ENCODE measurements around the gene ARHGAP27.

DNA sequence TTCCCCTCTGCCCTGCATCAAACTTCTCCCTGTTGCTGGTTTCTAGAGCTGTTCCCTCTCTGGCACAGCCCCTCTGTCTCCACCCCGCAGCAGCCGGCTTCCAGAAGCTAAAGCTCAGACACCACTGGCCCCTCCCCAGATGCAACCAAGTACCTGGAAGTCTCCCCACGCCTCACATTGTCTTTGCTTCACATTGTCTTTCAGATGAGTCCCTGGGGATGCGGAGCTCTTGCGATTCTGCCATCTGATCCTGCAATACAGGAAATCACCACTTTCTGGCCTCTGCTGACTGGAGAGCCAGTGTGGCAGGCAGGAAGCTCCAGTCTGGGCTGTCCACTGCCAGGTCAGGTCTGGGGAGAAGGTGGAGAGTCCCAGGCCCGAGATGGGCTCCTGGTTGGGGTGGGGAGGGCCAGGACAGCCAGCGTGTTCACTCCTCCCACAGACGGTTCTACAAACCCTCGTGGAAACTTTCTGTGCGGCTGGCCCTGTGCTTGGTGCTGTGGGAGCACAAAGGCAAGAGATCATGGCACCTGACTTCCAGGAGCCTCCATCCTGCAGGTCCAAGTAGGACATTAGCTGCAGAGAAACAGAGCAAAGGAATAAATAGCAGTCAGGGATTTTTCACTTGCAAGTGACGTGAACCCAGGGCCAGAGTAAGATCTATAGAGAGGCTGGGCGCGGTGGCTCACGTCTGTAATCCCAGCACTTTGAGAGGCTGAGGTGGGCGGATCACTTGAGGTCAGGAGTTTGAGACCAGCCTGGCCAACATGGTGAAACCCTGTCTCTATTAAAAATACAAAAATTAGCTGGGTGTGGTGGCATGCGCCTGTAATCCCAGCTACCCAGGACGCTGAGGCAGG, 67.9 kb downstream of the ARHGAP27 start:
- TF ChIP-seq, protein P1, sequence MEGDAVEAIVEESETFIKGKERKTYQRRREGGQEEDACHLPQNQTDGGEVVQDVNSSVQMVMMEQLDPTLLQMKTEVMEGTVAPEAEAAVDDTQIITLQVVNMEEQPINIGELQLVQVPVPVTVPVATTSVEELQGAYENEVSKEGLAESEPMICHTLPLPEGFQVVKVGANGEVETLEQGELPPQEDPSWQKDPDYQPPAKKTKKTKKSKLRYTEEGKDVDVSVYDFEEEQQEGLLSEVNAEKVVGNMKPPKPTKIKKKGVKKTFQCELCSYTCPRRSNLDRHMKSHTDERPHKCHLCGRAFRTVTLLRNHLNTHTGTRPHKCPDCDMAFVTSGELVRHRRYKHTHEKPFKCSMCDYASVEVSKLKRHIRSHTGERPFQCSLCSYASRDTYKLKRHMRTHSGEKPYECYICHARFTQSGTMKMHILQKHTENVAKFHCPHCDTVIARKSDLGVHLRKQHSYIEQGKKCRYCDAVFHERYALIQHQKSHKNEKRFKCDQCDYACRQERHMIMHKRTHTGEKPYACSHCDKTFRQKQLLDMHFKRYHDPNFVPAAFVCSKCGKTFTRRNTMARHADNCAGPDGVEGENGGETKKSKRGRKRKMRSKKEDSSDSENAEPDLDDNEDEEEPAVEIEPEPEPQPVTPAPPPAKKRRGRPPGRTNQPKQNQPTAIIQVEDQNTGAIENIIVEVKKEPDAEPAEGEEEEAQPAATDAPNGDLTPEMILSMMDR (IDR thresholded peaks at IDR 0.05; ENCODE audit: insufficient read depth, low read depth, low read length) = no peak
- no peak for TF ChIP-seq EZH2 (IDR thresholded peaks at IDR 0.05; ENCODE audit: insufficient read depth, low read length)
